AG10803 (cell line): ENCODE data around the gene IL27RA.
A peak's percentile ranks its signal among the peaks of the same experiment; 100 is the strongest.

Experiments
- DNase-seq: peaks from one replicate; pipeline ENCODE4 v3.0.0; 2010; ENCODE audit warnings: low read depth
- H3K4me3 ChIP-seq: 2 replicates; pipeline ENCODE4 v1.5.1; 2011; ENCODE audit warnings: mild to moderate bottlenecking, low read length, control low read depth
- CTCF ChIP-seq: conservative IDR thresholded peaks from 2 replicates; pipeline ENCODE4 v1.5.1; 2011; ENCODE audit warnings: mild to moderate bottlenecking, low read length, control low read depth, inconsistent platforms

IL27RA gene

GRCh38 chr19:14056741-14057356, 25.3 kb downstream of the IL27RA start:
- DNase-seq = no peak
- no peak for TF ChIP-seq CTCF
- H3K4me3 ChIP-seq = no peak overlapping the region

GRCh38 chr19:14058182-14059092, 26.9 kb downstream of the IL27RA start:
- no peak for DNase-seq
- H3K4me3 ChIP-seq = peak overlapping the region; percentile 37; the same call in 1 of the 2 replicates
- no peak for TF ChIP-seq CTCF

- no peak overlapping the region for H3K4me3 ChIP-seq
- no peak for DNase-seq
- peak; percentile 64 for TF ChIP-seq CTCF
These were observed 27.5 kb downstream of the IL27RA start for GRCh38 chr19:14059093-14059480.

- no peak overlapping the region for H3K4me3 ChIP-seq
- no peak for TF ChIP-seq CTCF
- DNase-seq = no peak
These were observed 28.1 kb downstream of the IL27RA start for GRCh38 chr19:14059652-14060155.

GRCh38 chr19:14061081-14061749, 29.7 kb downstream of the IL27RA start:
- no peak for TF ChIP-seq CTCF
- no peak overlapping the region for H3K4me3 ChIP-seq
- no peak for DNase-seq

- TF ChIP-seq CTCF = no peak
- H3K4me3 ChIP-seq = no peak within 1 kb of the TSS
- no peak for DNase-seq
These were observed 30.4 kb downstream of the IL27RA start, which contains the start of gene PALM3 for GRCh38 chr19:14061751-14062557. PALM3 (minus strand) TSS chr19:14062076; CDS start chr19:14061980, 96 bp downstream.
